GM19193 (cell line): ENCODE measurements around the gene NBEA.

Experiments
- POLR2A ChIP-seq: IDR thresholded peaks from 4 replicates; pipeline ENCODE4 v1.6.1; 2011; ENCODE audit not compliant: insufficient read depth, insufficient read length; ENCODE audit errors: extremely low read depth

NBEA gene

DNA sequence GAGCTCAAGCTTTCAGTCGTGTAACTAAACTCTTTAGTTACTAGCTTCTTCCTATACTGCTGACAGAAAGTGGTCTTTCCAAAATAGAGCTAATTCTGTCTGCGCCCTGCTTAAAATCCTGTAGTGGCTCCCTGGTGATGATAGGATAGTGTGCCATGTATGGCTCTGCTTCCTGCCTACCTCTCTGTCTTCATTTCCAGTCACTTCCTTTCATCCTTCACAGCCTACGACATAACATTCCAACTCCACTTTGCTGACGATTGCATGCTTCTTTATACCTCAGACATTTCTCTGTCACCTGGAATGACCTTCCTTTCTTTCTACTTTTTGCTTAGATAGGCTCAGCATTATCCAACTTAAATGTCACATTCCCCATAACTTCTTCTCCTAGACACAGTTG is 343.6 kb downstream of the NBEA start:
- no peak for TF ChIP-seq POLR2A

DNA sequence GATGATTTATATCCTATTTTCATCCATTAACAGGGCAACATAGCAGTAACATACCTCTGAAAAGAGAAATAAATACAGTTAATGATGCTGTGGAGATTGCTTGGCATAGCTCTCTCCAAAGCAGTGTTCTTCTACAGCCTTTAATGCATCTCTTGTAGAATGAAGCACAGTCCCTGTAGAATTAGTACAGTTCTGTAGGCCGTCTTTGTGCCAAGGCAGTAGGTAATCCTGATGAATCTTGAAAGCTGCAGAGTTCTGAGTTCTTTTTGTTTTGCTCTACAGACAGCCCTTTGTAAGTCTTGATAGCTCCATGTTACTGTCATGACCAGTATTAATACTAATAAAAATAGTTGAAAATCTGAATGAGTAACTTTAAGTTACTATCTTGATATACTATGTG is 350.3 kb downstream of the NBEA start:
- no peak for TF ChIP-seq POLR2A

DNA sequence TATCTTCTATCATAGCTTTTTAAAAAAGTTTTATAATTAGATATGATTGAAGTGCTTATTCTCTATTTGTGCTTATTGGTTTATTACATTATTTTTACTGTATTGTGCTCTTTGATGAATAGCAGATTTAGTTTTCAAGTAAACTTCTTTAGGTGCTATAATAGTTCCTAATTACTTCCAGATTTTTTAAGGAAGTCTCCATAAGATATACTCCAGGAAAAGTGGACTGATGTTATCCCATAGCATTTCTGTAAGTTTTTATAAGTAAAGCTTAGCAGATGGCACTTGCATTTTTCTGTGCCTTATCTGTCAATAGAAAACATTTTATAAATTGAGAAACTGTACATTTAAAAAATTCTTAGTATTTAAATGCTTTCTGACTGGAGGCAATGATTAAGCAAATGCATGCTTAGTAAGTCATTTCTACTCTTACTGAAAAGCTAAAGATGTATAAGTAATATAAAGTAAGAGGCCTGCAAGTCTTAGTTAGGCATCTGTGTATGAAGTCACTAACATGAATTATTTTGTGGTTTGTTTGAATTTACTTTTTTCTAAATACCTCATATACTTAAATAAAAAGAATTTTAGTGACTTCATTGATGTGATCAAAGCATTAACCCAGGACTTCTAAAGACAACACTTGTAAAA is 351.6 kb downstream of the NBEA start:
- no peak for TF ChIP-seq POLR2A

DNA sequence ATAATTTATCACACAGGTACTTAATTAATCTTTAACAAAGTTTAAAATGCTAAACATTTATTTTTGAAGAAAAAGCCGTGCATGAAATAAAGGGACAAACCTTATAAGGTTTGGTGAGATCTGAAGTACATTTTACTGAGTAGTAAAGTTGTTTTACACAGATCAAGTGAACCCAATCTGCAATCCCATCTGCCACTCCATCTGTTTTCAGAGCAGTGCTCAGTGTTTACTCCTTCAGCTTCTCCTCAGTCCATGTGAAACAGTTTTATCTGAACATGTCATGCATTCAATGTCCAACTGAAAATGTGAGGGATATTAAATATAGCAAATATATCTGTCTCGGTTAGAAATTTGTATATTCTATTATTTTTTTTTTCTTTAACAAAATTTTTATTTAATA is 367.6 kb downstream of the NBEA start:
- TF ChIP-seq POLR2A = no peak

DNA sequence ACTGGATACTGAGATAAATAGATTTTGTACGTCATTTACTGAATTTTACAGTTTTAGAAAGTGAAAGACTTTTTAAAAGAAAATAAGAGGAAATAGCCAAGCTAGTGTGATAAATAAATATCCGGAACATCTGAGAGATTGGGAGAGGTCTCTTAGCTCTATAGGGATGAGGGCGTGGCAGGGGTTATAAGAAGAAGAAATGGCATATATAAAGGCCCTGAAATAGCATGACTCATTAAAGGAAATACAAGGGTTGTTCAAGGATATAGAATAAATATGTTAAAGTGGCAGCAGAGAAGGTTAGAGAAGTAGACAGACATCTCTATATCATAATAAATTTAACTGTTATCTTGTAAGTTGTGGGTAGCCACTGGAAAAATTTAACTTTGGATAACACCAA is 390.1 kb downstream of the NBEA start:
- TF ChIP-seq POLR2A = no peak

DNA sequence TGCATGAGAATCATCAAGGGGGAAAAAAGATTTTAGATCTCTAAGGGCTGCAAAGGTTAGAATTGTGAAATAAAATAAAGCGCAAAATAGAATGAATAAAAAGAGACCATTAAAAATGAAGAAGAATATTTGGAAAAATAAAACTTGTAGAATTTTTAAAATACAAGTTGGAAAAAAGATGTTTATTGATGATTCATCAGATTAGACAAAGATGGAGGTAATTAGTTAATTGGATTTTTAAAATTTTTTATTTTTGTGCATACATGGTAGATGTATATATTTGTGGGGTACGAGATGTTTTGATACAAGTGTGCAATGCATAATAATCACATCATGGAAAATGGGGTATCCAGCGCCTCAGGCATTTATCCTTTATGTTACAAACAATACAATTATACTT is 391.1 kb downstream of the NBEA start:
- TF ChIP-seq POLR2A = no peak

DNA sequence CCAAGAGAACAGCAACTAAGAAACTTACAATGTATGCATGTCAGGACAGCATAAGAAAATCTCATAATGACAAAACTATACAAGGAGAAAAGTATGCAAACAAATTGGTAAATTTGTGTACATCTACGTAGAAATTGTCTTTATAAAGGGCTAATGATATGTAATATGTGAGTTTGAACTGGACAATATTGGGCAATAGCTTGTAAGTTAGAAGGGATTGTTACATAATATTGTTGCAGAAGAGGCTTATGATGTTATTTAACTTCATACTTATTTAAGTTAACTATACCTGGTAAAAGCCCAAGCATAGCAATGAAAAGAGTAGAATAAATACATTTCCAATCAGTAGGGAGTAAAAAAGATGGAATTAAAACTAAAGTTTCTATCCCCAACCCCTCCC is 400.4 kb downstream of the NBEA start:
- TF ChIP-seq POLR2A = no peak

DNA sequence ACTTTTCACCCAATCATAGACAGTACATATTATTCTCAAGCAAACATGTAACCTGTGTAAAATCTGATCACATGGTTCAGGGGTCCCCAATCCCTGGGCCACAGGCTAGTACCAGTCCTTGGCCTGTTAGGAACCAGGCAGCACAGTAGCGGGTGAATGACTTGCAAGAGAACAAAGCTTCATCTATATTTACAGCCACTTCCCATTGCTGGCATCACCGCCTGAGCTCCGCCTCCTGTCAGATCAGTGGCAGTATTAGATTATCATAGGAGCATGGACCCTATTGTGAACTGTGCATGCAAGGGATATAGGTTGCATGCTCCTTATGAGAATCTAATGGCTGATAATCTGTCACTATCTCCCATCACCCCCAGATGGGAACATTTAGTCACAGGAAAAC is 401.3 kb downstream of the NBEA start:
- TF ChIP-seq POLR2A = no peak

DNA sequence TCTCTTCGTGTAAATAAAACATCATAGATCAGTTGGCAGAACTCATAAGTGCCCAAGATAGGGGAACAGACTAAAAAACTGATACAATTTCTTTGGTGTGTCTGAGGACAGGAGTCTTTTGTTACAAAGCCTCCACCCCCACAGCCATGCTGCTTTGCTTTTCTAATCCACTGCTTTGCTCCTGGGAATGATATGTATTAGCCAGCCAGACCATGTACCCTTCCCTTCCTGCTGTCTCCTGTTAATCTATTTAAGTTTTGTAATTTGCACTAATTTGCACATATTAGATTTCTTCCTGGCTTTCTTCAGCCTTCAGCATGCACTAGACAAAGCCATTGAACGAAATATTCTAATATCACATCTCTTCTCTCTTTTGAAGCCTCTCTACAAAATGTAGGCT is 403.9 kb downstream of the NBEA start:
- TF ChIP-seq POLR2A = no peak

DNA sequence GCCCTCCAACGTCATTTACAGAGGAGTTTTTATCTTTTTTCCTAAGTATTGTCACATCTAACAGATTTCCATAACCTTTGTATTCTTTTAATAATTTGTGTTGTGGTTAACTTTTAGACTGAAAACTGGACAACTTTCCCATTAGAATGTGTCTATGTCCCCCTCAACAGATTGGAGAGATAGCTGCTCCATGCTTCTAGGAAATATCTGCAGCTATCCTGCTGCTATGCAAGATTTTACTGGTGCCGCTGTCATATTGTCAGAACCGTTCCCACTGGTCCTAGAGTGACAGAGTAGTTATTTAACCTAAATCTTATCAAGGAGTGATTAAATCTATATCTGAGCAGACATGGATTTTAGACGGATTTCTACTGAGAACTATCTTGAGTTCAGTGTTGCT is 404.4 kb downstream of the NBEA start:
- TF ChIP-seq POLR2A = no peak

DNA sequence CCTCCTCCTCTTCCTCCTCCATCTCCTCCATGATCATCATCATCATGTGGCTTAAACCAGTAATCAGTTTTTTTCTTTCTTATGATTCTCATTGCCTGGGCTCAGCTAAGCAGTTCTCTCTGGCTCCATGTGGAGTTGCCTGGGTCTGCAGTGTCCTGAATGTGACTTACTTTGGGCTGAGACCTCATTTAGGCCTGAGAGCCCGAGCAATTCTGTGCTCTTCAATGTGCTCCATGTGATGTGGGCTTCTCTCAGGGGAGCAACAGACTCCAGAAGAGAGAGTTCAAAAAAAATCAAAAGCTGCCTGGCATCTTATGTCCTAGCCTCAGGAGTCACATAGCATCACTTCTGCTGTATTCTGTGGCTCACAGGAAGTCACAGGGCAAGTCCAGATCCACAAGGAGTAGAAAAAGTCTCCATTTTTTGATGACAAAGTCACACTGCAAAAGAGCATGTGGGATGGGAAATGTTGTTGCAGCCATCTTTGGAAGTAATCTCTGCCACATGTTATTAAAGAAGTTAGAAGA is 405.7 kb downstream of the NBEA start:
- TF ChIP-seq POLR2A = no peak

DNA sequence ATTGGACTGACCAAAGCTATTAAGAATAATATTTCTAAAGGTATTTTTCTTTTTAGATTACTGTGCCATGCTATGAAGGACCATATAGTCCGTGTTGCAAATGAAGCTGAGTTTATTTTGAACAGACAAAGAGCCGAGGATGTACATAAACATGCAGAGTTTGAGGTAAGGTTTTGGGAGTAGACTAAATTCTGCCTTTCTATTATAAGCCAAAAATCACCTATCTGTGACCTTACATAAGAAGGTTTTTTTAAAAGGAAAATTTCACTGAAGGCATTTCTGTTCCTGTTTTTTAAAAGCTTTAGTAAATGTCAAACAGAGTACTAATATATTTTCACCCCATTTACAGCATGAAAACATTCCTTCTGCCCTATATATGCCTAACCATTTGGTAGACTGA is 407.0 kb downstream of the NBEA start:
- TF ChIP-seq POLR2A = no peak

DNA sequence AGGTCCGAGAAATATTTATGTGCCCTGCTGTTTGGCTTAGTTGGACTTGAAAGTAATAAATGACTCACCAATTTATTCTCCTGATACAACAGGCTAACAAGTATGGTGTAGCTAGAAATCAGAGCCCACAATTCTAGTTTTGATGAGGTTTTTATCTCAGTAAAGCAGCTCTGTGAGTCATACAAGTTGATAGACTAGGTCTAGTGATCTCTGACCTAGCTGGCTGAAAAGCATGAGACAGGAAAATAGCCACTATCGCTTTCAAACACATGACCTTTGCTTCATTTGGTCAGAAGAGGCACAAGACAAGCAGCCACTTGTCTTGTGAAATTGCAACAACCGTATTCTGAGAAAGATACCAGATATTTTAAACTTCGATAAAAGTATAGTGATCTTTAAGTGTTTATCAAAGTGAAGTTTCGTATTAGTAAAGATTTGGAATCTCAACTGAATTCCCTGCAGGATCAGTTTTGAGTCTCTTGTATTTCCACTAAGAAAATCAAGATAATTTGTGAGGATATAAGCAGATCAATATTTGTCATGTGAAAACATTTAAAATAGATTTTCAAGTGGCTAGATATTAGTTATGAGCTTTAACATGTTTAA is 407.7 kb downstream of the NBEA start:
- TF ChIP-seq POLR2A = no peak

DNA sequence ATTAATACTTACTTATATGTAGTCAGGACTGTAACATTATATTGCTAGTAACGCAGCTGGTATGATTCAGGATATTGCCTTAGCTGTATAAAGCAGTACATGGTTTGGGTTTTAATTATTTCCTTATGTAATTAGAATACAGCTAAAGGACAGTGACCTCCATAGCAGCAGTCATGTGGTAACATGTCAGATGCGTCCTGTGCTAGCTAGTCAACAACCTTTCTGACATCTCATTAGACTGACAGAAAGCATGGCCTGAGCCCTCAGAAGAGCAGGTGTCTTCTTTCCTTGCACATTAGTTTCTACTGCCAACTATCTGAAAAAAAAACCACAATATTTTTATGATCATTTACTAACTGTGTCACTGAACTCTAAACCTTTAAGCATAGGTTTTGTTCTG is 412.2 kb downstream of the NBEA start:
- TF ChIP-seq POLR2A = no peak

DNA sequence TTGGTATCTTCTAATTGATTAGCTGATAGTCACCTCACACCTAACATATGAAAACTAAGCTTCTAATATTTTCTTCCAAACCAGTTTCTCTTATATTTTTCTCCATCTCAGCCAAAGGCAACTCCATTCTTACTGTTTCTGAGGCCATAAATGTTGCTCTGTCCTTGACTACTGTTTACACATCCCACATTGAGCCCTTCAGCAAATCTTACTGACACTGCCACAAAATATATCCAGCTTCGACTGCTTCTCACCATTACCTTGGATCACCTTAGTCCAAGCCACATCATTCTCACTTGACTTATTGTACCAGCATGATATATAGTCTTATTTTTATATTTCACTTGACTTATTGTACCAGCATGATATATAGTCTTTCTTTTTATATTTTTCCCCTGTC is 412.8 kb downstream of the NBEA start:
- TF ChIP-seq POLR2A = no peak

DNA sequence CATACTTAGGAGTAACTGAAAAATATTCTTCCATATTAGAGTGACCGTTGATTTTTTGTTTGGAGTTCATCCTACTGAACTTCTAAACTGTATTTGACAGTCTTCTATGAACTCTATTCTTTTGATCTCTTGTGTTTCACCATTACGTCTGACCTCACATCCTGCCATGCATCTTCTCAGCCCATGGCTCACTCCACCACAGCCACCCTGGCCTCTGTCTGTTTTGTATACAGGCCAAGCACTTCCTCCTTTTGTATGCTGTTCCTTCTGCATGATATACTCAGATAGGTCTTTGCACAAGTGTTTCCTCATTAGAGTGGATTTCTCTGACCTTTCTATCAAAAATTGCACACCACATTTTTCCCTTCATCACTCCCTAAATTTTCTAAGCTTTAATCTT is 414.5 kb downstream of the NBEA start:
- TF ChIP-seq POLR2A = no peak

DNA sequence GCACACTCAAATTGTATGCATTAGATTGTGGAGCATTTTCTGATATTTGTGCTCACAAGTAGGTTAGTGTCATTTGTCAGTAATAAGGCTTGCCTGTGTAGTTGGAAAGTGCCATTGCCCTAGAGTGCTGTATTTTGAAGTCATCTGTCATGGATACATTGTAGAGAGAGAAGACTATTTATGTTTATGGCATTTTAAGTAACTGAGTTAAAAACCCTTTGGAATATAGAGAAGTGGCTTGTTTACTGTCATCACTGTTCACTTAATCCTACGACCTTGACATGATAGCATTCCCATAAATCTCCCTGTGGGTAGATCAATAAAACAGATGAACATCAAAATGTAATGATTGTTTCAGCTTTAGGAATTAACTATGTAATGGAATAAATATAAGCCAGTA is 423.8 kb downstream of the NBEA start:
- TF ChIP-seq POLR2A = no peak

DNA sequence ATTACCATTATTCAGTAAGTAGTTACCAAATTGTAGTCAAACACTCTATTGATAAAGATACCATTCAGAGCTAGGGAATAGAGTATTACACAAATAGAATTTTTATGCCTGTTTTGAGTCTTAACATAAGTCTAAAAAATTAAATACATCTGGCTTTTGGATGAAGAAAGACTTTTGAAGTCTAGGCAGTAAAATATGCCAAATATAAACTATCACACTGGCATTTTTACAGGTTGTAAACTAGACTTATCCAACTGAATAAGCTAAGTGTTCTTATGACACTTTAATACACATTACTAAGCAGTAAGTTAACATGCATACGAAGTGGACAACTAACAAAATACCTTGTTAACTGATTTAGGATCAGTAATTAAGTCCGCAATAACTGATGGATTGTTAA is 425.5 kb downstream of the NBEA start:
- TF ChIP-seq POLR2A = no peak

DNA sequence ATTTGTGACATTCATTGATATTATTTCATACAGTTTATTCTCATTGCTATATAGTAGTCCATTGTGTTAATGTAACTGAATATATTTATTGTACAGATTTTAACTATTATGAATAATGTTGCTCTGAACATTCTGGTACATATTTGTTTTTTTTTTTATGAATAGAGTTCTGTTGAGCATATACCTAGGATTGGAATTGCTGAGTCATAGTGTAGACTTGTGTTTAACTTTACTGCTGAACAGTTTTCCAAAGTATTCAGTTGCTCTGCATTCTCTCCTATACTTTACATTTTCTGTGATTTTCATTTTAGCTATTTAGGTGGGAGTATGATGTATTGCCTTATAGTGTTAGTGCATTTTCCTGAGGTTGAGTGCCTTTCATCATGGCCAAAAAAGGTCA is 436.9 kb downstream of the NBEA start:
- TF ChIP-seq POLR2A = no peak
